GM18951 (cell line): ENCODE data around the gene SELENOT.
"Not testable (repeated sequence)": the region's sequence is repeated elsewhere in the genome, so short reads cannot be mapped to it uniquely, and the experiment has no call there.

Experiments
- POLR2A ChIP-seq: IDR thresholded peaks from 4 replicates; pipeline ENCODE4 v1.6.1; 2011; ENCODE audit warnings: mild to moderate bottlenecking; ENCODE audit not compliant: insufficient read length, insufficient read depth; ENCODE audit errors: extremely low read depth
- in situ Hi-C: fragments of 300-500 bp; cut with MboI; formaldehyde crosslinking; loops from one replicate; pipeline ENCODE4 v1.12.0; 2022; ENCODE audit warnings: low sequenced_read_pairs, mixed read lengths, inconsistent platforms; ENCODE audit not compliant: unreplicated experiment

The SELENOT gene

DNA sequence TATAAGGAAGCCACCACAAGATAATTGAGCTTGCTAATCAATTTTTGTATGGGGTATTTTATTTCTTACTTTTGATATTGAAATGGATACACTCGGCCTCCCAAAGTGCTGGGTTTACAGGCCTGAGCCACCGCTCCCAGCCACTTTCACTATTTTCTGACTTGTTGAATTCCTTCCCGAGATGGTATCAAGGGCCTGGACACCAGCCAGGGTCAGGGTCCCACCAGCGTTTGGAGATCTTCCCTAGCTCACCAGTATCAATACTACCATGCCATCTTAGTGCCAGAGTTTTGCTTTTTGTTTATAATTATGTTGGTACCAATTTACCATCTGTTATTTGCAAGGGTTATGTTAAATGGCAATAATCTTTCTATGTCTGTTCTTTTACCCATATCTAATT, 5.5 kb upstream of the SELENOT start:
- in situ Hi-C loops, result no loop called here
- TF ChIP-seq POLR2A, result no peak

DNA sequence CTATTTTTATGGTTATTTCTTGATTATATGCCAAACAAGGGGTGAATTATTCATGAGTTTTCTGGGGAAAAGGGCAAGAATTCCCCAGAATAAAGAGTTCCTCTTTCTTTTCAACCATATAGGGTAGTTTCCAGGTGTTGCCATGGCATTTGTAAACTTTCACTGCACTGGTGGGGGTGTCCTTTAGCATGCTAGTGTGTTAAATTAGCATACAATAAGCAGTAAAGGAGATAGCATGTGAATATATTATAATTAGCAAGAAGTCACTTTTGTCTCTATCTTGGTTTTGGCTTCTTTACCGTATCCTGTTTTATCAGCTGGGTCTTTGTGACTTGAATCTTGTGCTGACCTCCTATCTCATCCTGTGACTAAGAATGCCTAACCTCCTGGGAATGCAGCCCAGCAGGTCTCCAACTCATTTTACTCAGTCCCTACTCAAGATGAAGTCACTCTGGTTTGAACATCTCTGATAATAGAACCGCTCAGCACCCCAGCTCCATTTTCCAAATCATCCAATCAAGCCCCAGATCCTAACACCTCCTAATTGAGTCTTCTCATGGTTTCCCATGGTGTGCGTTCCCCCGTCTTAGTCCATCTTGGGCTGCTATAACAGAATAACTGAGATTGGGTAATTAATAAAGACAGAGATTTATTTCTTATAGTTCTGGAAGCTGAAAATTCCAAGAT, 3.4 kb upstream of the SELENOT start:
- in situ Hi-C loops, result no loop called here
- no peak for TF ChIP-seq POLR2A

DNA sequence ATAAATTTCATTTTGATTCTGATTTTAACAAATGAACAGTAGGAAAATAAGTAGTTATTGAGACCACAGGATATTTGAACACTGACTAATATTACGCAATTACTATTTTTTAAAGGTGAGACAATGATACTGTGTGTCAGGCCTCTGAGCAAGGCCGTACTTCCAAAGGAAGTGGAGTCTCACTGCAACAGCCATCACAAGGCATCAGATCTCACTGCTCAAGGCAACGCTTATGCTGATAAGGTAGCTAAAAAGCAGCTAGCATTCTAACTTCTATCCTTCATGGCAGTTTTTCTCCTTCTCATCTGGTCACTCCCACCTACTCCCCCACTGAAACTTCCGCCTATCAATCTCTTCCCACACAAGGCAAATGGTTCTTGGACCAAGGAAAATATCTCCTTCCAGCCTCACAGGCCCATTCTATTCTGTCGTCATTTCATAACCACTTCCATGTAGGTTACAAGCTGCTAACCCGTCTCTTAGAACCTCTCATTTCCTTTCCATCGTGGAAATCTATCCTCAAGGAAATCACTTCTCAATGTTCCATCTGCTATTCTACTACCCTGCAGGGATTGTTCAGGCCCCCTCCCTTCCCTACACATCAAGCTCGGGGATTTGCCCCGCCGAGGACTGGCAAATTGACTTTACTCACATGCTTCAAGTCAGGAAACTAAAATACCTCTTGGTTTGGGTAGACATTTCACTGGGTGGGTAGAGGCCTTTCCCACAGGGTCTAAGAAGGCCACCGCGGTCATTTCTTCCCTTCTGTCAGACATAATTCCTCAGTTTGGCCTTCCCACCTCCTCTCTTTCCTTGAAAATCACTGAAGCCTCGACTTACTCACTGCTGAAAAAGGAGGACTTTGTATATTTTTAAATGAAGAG, 2.2 kb upstream of the SELENOT start:
- in situ Hi-C loops, result not testable (repeated sequence)

DNA sequence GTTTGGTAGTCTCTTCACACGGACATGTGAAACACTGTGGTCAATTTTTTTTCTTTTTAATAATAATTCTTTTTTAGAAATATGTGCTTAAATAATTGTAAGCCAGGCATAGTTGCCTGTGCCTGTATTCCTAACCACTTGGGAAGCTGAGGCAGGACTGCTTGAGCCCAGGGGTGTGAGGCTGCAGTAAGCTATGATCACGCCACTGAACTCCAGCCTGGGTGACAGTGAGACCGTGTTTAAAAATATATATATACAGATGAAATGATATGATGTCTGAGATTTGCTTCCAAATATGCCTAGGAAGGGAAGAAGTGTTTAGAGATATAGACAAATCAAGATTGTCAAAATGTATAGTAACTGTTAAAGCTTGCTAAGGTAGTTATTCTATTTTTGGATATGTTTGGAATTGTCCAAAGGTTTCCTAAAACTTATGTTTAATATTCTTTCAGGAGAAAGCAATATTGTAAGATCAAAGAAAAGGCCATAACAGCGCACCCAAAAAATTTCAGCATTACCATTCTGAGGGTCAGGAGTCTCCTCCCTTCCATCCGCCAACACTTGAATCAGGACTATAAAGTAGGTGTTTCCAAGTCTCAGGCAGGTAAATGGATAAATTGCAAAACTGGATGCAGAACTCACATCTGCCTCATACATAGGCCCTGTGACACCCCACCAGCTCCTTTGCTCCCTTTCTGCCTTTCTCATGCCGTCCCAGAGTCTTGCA, 532 bp upstream of the SELENOT start:
- in situ Hi-C loops, result no loop called here

DNA sequence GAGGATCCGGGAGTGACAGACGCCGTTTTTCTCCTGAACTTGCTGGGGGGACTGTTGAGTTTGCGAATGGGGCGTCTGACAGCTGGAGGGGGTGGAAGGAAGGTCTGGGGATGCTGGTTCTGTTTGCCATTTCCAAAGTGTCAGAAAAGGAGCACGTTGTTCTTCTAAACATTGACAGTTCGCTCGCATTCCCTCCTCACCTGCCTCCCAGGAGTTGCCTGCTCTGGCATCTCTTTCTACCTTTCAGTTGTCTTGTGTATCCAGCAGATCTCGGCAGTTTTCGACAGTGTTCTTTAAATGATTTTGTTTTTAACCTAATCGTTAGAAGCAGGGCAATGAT, 829 bp downstream of the SELENOT start:
- in situ Hi-C loops, result no loop called here
- TF ChIP-seq POLR2A, result no peak

More for the DNA sequence above, 532 bp upstream of the SELENOT start:
- no peak for TF ChIP-seq POLR2A

GRCh38 chr3:150605998-150606641, 3.0 kb downstream of the SELENOT start:
- TF ChIP-seq POLR2A, result no peak
- in situ Hi-C loops, result no loop called here

GRCh38 chr3:150607267-150608065, 4.3 kb downstream of the SELENOT start:
- TF ChIP-seq POLR2A, result no peak
- in situ Hi-C loops, result no loop called here

- no peak for TF ChIP-seq POLR2A
- in situ Hi-C loops, result no loop called here
These were observed 6.9 kb downstream of the SELENOT start for GRCh38 chr3:150609988-150610387.

DNA sequence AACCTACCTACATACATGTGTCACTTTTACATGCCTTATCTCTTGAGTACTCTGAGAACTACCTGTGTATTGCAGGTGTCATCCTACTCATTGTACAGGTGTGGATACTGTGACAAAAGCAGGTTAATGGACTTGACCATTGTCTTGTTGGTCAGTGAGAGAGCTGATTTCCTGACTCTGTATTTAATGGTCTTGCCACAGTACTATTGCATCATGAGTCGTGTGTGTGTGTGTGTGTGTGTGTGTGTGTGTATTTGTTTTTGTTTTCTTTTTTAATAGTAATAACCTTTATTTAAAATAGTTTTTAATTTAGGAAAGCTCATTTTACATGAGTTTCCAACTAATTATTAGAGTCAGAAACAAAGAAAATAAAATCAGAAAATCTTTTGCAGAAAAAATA, 7.7 kb downstream of the SELENOT start:
- in situ Hi-C loops, result no loop called here
- no peak for TF ChIP-seq POLR2A

- in situ Hi-C loops, result no loop called here
- no peak for TF ChIP-seq POLR2A
These were observed 8.5 kb downstream of the SELENOT start for GRCh38 chr3:150611666-150612065.

GRCh38 chr3:150612494-150612893, 9.4 kb downstream of the SELENOT start:
- in situ Hi-C loops, result no loop called here
- no peak for TF ChIP-seq POLR2A

- in situ Hi-C loops, result no loop called here
These were observed 9.9 kb downstream of the SELENOT start for GRCh38 chr3:150613034-150613433.

More at GRCh38 chr3:150613034-150613433, 9.9 kb downstream of the SELENOT start:
- TF ChIP-seq POLR2A, result no peak
